HG02870 (cell line): ENCODE results near the gene CDCA4.

Experiments used
- ATAC-seq: cut with Tn5 transposase; IDR thresholded peaks from one replicate; pipeline ENCODE4 v1.9.1; 2021; ENCODE audit warnings: mild to moderate bottlenecking, moderate library complexity; ENCODE audit not compliant: unreplicated experiment

Gene CDCA4

DNA sequence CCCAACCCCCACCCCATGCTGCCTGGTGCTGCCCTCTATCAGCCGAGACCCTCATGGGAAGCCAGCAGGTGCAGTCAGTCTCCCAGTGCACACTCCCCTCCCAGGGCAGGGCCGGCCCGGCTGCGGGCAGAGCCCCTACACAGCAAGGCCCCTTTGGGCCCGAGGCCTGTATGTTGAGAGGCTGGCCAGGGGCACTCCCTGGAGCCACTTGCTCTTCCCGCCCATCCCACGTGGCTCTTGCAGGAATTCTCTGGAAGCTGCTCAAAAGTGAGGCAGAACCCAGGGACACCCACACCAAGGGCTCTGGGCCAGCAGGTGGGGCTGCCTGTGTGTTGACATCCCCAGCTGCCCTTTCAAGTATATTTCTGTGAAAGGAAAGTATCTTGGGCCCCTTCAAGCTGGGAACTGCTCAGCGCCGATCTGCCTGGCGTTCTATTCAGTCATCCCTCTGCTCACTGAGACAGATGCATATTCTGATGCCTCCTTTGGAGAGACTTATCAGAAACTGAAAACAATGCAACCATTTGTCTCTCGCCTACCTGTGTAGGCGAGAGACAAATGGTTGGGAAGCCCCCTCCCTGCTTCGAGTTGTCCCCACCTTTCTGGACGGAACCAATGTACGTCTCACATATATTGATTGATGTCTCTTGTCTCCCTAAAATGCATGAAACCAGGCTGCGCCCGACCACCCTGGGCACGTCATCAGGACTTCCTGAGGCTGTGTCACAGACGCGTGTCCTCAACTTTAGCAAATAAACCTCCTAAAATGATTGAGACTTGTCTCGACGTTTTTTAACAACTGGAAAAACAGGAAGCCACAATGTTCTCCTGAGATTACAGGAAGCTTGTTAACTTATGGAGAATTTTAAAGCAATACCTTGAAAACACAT is 38.4 kb upstream of the CDCA4 start:
- ATAC-seq: no peak

DNA sequence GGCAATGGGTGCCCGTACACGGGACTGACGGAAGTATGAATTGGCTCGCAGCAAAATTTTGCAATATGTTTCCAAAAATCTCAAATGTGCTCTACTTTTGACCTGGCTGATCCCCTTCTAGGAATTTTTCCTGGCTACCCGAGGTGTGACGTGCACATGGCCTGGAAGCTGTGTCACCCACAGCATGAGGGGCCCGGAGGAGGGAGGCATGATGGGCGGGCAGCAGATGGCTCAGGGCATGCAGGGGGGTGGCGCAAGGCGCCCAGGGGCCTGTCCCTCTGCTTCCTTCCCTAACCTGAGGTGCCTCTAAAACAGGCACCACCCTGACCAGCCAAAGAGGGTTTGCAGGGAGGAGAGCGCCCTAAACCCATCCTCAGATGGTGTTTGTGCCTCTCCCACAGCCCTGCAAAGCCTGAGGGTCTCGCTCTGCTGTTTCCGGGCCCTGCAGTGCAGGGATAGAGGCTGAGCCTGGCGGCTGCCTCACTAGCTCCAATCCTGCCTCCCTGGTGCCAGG is 37.7 kb upstream of the CDCA4 start:
- ATAC-seq: no peak

DNA sequence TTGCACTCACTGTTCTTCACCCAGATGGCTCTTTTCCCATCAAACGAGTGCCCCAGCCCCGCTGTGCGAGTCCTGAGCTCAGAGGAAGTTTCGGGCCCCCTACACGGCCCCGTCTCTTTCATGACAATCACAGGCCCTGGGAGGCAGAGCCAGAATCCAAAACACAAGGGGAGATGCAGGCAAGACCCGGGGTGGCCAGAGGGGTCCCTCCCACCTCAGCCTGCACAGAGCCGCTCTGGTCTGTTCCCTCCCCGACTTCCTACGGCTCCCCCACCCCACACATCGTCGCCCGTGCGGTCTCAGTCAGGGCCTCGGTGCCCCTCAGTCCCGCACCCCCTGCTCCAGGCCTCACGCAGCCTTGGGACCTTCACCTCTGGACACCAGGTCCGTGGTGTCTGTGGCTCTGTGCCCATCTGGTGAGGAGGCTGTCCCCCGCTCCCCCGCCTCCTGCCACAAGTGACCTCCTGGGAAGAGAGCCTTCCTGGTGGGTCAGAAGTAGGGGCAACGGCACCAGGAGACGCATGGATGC is 35.5 kb upstream of the CDCA4 start:
- ATAC-seq: no peak

DNA sequence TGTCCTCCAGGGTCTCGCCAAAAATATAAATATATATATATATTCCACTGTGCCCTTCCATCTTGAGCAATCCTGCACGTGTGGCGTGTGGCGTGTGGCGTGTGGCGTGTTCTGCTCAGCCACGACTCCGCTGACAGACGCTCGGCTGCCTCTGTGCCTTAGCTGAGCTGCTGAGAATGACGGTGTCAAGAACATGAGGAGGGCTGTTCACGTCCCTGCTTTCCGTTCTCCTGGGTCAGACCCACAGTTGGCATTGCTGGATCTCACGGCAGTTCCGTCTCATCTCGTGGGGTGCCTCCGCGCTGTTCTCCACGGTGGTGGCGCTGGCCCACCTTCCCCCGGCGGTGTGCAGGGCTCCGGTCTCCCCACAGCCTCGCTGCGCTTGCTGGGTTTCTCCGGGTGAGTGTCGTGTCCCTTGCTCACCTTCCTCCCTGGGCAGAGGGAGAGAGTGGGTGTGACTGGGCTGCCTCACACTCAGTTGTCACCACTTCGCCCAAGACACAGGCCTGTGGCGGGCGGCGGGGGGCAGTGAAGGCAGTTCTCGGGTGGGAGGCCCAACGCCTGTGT is 34.9 kb upstream of the CDCA4 start:
- ATAC-seq: no peak

DNA sequence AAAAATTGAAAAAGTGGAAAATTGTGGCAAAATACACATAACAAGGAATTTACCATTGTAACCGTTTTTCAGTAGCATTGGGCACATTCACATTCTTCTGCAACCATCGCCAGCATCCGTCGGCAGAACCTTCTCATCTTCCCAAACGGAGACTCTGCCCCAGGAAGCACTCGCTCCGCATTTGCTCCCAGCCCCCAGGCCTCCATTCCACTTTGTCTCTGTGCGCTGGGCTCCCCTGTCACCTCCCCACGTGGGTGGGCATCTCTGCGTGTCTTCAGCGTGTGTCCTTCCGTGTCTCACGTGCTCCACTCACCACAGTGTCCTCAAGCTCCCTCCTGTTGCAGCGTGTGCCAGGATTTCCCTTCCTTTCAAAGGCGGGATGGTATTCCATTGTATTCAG is 34.5 kb upstream of the CDCA4 start:
- no peak for ATAC-seq

DNA sequence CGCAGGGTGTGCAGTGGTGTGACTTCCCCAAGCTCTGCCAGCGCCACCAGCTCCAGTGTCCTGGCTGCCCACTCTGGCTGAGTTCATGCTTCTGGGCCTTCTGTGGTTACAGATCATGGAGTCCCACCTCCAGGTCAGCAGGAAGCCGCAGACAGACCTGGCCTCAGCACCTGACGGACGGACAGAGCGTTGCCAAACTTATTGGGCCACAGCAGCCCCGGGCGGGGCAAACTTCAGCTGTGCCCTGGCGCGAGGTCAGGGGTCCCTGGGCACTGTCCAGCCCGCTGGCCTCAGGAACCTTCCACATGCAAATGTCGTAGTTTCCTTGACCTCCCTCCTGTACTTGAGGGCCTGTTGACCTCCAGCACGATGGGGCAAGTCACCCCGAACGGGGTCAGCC is 33.1 kb upstream of the CDCA4 start:
- ATAC-seq: no peak

DNA sequence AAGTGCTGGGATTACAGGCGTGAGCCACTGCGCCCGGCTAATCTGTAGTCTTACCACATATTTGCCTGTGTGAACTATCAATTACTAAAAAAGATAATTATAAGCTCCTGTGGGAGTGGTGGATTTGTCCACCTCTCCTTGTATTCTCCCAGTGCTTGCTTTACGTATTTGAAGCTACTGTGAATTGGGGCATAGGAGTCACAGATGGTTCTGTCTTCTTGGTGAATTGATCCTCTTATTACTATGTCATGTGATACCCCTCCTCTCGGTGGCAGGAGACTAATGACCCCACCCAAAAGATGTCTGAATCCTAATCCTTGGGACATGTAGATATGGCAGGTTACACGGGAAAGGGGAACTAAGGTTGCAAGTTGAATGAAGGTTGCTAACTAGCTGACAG is 32.5 kb upstream of the CDCA4 start:
- no peak for ATAC-seq

DNA sequence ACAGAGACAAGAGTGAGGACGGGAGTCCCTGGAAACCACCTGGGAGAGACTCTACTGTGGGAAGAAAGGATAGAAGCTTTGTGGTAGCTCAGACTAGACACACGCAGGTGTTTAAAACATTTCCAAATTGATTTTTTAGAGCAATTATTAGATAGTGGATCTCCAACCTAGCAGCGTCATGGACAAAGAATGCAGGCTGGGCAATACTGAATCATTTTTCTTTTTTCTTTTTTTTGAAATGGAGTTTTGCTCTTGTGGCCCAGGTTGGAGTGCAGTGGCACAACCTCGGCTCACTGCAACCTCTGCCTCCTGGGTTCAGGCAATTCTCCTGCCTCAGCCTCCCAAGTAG is 31.2 kb upstream of the CDCA4 start:
- no peak for ATAC-seq

DNA sequence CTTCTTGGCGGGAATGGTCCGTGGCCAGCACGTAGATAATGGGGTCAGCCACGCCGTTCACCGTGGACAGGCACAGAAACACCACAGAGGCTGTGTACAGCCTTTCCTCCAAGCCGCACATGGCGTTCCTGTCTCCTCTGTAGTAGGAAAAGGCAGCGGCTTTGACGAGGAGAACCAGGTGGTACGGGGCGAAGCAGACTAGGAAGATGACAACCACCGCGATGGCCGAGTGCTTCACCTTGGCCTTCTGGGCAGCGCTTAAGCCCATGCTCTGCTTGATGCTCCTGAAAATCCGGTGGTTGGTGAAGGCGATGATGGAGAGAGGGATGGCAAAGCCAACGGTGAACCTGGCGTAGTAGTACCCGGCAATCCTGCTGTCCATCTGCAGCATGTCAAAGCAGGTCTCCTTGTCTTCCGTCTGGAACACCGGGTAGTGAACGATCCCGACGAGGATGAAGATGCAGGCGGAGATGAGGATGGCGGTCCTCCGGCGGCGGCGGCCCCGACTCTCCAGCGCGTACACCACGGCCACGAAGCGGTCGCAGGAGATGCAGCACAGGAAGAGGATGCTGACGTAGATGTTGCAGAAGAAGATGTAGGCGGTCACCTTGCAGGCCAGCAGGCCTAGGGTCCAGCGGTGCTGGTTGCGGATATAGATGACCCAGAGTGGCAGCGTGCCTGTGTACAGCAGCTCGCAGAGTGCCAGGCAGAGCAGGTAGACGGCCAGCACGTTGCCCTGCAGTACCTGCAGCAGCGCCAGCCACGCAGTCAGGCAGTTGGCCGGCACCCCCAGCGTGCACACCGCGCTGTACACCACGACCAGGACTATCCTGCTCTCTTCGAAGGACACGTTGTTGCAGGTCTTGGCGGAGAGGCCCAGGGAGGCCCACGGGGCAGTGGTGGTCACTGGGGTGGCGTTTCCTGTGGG is 30.6 kb upstream of the CDCA4 start:
- ATAC-seq: no peak

DNA sequence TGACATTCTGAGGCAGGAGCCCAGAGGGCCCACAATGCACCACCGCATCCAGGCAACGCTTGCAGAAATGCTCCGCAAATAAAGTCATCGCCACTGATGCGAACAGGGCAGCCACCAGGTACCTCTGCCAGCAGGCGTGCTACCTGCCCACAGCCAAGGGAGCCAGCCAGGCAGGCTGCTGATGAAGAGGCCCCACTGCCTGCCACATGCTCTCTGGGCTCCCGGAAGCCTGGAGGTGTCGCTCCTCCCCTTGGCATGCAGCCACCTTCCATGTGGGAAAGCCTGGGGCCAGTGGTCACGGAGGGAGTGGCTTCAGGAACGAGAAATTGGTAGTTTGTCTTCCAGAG is 29.6 kb upstream of the CDCA4 start:
- ATAC-seq: no peak

DNA sequence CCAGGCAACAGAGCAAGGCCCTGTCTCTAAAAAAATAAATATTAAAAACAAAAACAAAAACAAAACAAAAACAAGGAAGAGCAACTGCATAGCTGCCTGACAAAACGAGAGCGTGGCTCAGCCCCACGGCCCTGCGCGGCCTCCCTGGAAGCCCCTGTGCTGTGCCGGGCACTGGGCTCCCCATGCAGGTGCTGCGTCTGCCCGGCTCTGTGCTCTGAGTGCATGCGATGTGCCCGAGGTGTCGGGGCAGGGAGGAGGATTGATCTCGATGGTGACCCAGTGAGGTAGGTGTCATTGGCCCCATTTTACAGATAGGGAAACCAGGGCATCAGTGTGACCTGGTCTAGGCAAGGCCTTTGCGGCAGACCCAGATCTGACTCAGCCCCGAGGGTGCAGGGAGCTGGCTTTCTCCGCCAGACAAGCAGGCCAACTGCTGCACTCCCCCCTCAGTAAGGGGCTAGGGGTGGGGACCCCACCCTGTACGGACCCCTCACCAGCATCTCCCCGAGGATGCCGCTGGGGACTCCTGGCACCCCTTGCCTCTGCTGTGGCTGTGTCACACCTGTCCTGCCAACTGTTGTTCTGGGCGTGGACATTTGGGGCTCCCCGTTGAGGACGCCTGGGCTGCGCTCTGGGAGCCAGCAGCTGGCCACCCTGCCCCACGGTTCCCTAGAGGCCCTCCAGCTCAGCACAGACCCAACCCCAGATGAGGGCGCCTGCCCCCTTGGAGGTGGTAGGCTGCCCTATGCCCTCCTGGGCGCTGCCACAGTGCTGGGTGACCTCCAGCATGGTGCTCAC is 29.1 kb upstream of the CDCA4 start:
- no peak for ATAC-seq

DNA sequence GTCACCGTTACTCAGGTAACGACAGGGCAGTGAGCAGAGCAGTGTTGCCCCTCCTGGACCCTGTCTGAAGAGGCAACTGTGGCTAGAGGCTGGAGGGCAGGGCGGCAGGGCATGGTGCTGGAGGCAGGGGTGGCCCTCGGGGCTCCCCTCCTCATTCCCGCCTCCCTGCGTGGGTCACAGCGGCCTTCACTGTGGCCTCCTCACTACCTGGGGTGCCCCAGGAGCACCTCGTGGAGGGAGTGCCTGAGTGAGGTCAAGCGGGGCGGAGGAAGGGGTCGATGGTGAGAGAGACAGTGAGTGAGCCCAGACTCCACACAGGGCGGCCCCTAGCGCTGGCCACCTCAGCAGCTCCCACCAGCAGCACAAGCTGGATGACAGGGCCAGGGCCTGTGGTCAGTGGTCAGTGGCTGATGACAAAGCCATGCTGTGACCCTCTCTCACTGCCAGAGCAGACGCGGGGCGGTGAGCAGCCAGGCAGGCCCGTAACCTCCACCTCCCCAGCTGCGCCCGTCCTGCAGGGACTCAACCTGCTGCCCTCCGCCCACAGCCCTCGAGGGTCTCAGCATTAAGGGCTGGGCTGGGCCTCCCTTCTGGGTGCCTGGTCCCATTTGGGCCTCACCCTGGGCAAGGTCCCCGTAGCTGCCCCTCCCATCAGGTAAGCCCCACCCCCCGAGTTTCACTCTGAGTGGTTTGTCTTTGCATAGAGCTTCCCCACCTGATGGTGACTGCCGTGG is 26.6 kb upstream of the CDCA4 start:
- no peak for ATAC-seq

DNA sequence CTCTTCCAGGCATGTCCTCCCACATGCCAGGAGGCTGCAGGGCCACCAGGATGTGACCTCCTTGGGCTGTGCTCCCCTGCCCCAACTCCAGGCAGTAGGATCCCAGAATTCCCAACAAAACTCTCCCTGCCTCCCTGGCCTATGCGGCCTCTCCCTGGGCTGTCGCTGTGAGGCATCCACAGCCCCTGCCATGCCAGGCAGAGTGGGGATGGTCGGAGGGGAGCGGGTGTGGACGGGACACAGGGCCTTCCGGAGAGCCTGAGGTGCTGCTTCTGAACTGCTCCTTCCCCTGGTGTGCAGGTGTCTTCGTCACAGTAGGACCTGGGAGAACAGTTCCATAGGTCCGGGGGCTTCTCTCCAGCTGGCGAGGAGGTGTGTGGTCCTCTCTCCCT is 26.0 kb upstream of the CDCA4 start:
- no peak for ATAC-seq

DNA sequence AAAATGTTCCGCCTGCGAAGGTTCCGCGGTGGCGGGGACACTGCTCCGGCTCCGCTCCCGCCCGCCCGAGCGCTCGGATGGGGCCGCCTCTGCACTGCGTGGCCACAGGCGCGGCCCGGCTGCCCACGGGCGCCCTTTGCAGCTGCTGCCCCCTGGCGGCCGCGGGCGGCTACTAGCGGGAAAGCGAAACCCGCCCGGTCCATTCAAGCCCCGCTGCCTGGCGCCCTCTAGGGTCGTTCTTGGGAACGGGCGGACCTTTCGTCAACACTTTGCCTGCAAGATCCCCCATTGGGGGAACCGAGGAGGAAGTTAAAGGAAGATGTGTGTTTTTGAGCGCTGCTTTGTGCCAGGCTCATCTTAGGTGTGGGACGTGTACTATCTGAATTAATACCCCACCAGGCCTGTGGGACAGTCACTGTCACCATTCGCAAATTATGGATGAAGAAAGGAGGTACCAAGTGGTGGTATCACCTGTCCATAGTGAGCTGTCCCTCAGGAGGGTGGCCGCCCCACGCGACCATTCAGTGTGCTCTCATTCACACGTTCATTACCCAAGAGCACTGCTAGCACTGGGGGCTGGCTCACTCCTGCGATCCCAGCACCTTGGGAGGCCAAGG is 24.9 kb upstream of the CDCA4 start:
- peak; percentile 59 for ATAC-seq

DNA sequence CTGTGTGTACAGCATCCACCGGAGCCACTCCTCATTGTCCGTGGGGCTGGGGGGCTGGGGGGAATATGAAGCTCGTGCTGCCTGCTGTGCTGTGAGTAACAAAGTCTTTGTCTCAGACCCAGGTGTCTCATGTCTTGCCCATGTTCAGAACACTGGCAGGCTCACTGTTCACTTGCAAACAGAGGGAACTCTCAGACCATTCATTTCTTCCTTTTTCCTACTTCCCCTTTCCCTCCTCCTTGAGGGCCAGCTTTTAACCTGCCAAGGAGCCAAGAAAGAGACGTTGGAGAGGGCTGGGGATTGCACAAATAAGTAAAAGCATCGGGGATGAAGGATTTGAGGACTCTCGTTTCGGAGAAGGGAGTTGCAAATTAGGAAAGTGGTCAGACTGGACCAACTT is 22.8 kb upstream of the CDCA4 start:
- ATAC-seq: no peak

DNA sequence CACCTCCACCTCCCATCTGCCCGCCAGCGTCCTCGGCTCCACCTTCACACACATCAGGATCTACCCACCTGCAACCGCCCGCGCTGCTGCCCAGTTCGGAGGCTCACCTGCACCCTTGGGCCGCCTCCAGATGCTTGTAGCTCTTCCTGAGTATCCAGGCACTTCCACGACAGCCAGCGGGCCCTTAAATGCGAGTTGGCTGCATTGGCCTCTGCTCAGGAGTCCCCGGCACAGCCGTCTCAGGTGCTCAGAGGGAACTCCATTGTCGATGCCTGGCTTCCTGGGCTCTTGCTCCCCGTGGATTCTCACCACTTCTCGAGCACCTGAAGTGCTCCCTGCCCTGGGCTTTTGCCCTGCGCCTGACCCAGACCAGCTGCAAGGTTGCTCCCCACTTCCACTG is 21.9 kb upstream of the CDCA4 start:
- no peak for ATAC-seq

DNA sequence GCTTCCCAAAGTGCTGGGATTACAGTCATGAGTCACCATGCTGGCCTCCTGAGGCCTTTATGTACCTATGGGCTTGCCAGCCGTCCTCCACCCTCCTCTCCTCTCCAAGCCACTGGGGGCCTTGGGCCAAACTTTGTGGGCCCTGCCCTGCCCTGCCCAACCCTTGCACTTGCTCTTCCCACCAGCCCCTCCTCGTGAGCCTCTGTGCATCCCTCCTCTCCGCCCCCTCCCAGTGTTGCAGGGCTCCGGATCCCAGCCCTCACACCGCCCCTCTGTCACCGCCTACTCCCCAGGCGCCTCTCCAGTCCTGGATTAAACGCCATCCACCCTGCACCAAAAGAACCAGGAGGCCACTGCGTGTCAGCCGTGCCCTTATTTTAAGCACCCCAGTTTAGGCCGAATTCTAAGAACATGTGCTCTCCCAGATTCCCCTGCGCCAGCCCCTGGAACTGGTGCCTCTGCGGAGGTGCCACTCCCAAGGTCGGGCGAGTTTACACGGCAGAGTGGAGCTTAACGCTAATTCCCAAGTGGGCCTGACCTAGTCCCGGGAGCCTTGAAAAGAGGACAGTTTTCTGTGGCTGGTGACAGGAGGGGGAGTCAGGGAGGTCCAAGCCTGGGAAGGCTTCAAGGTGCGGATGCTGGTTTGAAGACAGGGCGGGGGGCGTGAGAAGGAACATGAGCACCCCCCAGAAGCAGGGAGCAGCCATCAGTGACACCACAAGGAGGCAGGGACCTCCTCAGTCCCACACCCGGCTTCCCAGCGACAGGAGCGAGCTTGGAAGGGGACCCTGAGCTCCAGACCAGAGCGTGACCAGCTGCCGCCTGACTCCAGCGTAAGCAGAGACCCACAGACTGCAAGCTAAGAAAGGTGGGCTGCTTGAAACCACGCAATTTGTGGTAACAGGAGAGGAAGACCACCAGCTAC is 21.2 kb upstream of the CDCA4 start:
- no peak for ATAC-seq

DNA sequence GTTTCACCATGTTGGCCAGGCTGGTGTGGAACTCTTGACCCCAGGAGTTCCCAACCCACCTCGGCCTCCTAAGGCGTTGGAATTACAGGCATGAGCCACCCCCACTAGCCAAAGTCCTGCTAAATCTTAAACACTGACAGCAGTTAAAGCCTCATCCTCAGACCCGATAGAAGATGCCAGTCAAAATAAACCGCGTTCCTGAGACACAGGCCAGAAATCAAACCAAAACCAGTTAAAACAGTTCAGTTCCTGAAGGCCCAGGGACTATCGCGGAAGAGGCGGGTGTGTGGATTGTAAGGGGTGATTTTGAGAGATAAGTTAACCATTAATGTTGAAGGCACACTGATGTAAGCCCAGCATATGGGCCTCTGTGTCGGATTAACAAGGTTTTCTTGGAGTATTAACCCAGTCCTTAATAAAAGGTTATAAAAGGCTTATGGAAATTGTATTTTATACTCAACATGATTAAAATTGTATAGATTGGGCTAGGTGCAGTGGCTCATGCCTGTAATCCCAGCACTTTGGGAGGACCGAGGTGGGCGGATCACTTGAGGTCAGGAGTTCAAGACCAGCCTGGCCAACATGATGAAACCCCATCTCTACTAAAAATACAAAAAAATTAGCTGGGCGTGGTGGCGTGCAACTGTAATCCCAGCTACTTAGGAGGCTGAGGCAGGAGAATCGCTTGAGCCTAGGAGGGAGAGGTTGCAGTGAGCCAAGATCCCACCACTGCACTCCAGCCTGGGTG is 18.7 kb upstream of the CDCA4 start:
- ATAC-seq: no peak
